GM13976 (cell line): ENCODE data around the gene NUP214.

ENCODE experiments used
- DNase-seq: peaks from one replicate; pipeline ENCODE4 v3.0.0; 2012; ENCODE audit warnings: low spot score
- in situ Hi-C: fragments of 300-500 bp; cut with MboI; formaldehyde crosslinking; loops from one replicate; pipeline ENCODE4 v1.12.0; 2022; ENCODE audit warnings: low sequenced_read_pairs, mixed read lengths, inconsistent platforms; ENCODE audit not compliant: unreplicated experiment
- TF ChIP-seq, protein P1 (sequence below): IDR thresholded peaks from 2 replicates; pipeline ENCODE4 v1.5.1; 2012; ENCODE audit warnings: borderline replicate concordance, mild to moderate bottlenecking; ENCODE audit not compliant: insufficient read depth; ENCODE audit errors: extremely low read depth, missing control alignments, control extremely low read depth

Gene NUP214

DNA sequence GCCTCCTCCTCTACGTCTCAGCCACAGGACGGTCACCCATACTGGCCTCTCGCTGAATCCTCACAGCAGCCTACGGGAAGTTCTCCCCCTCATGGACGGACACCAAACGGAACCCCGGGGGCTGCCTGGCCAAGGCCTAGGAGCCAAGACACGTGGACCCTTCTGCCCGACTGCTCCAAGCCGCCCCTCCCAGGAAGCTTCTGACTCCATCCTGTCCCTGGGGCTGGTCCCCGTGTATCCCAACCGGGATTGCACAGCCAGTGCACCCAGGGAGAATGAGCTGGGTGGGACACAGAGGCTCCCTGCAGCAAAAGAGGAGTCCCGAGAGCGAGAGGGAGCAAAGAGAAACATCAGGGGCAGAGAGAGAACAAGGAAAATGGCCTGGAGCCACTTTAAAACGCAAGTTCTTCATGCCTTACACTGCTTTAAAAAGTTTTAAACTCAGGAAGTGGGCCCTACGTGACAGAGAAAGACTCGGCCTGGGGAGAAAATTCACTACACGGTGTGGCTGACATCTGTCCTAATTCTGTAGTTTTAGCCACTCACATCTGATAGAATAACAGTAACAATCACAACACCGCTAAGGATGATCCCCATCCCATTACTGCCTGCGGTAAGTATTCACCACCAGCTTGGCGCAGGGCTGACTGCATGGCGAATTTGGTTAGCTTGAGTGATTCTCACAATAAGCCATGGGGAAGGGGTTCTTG is 147.9 kb downstream of the NUP214 start:
- DNase-seq: peak; percentile 64
- TF ChIP-seq, protein P1, sequence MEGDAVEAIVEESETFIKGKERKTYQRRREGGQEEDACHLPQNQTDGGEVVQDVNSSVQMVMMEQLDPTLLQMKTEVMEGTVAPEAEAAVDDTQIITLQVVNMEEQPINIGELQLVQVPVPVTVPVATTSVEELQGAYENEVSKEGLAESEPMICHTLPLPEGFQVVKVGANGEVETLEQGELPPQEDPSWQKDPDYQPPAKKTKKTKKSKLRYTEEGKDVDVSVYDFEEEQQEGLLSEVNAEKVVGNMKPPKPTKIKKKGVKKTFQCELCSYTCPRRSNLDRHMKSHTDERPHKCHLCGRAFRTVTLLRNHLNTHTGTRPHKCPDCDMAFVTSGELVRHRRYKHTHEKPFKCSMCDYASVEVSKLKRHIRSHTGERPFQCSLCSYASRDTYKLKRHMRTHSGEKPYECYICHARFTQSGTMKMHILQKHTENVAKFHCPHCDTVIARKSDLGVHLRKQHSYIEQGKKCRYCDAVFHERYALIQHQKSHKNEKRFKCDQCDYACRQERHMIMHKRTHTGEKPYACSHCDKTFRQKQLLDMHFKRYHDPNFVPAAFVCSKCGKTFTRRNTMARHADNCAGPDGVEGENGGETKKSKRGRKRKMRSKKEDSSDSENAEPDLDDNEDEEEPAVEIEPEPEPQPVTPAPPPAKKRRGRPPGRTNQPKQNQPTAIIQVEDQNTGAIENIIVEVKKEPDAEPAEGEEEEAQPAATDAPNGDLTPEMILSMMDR: no peak
- in situ Hi-C loops: no loop called here

DNA sequence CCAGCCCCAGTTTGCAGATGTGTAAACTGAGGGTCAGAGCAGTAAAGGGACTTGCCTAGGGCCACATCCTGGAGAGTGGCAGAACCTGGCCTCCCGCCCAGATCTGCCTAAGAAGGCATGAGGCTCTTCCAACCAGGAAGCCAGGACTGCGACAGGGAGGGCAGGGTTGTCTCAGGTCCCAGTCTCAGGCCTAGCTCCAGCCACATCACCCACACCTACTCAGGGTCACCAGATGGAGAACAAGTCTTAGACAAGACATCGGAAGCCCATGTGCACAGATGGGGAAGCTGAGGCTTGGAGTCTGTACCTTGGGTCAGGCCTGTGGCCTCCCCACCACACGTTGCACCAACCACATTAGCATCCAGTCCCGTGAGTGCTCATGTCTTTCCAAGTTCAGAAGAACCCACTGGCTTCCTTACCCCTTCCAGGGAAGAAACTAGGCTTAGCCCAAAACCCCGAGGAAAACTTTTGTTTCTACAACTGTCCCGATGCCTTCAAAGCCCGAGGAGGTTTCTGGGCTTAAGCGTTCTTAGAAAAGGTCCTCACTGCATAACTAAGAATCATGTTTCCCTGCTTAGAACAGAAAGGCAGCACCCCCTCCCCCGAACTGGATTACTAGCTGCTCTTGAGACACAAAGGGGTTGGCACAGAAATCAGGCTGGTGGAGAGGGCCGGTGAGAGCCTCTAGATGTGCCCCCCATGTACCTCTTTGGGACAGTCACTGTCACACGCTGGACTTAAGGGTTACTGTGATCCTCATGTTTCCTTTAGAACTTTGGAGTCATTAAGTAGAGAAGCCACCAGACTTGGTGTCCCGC is 148.7 kb downstream of the NUP214 start:
- in situ Hi-C loops: no loop called here
- no peak for DNase-seq
- TF ChIP-seq, protein P1: no peak

DNA sequence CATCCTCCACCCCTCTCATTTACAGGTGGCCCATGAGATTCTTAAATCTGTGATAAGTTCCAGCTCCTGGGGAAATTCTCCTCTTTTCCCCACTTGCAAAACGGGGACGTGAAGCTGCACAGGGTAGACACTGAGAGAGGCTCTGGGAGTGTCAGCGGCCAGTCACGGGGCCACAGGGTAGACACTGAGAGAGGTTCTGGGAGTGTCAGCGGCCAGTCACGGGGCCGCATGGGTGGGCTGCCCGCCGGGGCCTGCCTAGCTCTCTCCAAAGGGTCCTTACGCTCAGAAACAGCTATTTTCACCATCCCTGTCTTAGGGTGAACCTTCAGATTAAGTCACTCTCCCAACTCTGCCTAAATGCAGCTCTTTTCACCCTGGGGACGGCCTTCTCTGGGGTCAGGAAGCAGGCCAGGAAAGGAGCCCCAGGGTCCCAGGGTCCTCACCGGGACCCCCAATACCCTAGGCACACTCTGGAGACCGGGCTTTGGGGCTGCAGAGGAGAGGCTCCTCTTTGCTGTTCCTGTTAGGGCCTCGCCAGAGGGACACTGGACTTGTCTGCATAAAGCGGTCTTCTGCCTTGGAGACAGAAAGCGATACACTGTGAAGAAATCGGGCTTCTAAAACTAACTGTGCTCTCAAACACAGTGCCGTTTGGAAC is 149.4 kb downstream of the NUP214 start:
- in situ Hi-C loops: no loop called here
- DNase-seq: peak; percentile 64
- TF ChIP-seq, protein P1: no peak

DNA sequence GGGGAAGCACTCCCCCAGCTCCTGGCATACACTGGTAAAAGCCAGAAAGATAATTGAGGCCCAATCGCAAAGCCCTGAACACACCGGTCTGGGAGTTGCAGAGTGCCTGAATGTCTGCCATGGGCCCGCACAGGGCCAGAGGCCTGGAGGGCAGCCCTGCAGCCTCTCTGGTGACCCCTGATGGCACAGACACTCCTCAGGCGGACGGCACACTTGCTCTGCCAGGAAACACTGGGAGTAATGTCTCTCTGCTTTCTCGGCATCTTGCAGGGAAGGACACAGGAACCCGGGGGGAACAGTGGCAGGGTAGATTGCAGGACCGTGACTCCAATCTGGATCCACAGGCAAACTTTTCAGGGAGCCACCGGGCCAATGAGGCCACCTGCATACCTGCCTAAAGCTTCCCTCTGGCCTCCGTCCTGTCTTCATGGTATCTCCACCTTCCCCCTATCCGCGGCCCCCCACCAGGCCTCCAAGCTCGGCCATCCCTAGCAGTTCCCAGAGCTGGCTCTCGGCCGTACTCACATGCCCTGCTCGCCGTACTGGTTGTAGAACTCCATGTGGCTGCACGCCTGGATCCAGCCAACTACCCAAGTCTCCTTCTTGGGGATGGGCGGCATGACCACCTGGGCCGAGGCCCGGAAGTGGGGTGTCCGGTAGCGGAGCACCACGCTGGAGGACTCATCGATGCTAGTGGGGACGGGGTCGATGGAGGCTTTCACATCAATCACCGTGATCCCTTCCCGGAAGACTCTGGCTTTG is 150.1 kb downstream of the NUP214 start:
- in situ Hi-C loops: no loop called here
- TF ChIP-seq, protein P1: peak; percentile 48
- peak; percentile 67 for DNase-seq

DNA sequence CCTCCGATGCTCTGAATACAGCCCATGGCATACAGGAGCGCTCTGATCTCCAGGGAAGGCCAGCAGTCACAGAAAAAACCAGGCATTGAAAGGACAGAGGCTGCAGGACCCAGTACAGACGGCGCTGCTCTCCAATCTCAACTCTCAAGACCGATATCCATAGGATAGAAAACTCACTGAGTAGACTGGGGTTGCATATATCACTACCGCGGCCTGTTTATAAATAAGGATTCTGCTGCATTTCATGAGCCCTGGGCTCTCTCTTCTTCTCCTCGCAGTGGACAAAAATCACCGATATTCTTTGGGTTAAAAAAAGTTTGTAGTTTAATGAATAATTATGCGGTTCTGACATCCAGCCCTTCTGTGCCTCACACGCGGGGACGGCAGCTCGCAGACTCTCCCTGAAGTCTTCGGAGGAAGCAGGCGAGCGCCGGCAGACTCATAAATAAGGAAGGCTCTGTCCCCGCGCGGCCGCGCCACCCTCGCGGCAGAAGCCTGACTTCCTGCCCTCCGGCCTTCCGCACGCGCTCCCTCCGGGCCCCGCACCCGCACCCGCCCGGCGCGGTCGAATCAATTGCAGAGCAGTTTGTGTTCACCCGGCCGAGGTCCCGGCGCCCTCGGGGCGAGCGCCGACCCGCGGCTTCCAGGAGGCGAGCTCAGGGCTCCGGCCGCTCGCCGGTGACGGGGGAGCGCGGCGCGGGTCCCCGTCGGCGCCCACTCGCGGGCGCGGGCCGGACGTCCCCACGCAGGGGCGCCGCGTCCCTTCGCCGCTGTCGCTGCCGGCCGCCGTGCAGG is 150.9 kb downstream of the NUP214 start, which contains the start of gene FAM78A:
FAM78A (minus strand) TSS at position 417 of the 795 bp plus-strand sequence; CDS start at position 86, 331 bp downstream.
- DNase-seq: peak; percentile 65
- TF ChIP-seq, protein P1: no peak
- in situ Hi-C loops: no loop called here
